ENCODE results near the gene MCRIP2.

MCRIP2 gene

GRCh38 chr16:657487-657886 is 15.9 kb downstream of the MCRIP2 start:
- in situ Hi-C loops (cut with HindIII; ENCODE audit: low sequenced_read_pairs), result no loop called here
- H3K4me3 ChIP-seq (ENCODE audit: low read depth, low read length), result no peak overlapping the region

GRCh38 chr16:658679-659571 is 17.3 kb downstream of the MCRIP2 start:
- DNase-seq (ENCODE audit: low read depth), result no peak
- no peak overlapping the region for H3K4me3 ChIP-seq (ENCODE audit: low read depth, low read length)
- in situ Hi-C loops (cut with HindIII; ENCODE audit: low sequenced_read_pairs), result no loop called here
- TF ChIP-seq, protein P1, sequence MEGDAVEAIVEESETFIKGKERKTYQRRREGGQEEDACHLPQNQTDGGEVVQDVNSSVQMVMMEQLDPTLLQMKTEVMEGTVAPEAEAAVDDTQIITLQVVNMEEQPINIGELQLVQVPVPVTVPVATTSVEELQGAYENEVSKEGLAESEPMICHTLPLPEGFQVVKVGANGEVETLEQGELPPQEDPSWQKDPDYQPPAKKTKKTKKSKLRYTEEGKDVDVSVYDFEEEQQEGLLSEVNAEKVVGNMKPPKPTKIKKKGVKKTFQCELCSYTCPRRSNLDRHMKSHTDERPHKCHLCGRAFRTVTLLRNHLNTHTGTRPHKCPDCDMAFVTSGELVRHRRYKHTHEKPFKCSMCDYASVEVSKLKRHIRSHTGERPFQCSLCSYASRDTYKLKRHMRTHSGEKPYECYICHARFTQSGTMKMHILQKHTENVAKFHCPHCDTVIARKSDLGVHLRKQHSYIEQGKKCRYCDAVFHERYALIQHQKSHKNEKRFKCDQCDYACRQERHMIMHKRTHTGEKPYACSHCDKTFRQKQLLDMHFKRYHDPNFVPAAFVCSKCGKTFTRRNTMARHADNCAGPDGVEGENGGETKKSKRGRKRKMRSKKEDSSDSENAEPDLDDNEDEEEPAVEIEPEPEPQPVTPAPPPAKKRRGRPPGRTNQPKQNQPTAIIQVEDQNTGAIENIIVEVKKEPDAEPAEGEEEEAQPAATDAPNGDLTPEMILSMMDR (IDR thresholded peaks at IDR 0.05; ENCODE audit: low read depth, low read length, missing control alignments), result no peak

More at GRCh38 chr16:657487-657886, 15.9 kb downstream of the MCRIP2 start:
- DNase-seq (ENCODE audit: low read depth), result no peak
- TF ChIP-seq, protein P1 (IDR thresholded peaks at IDR 0.05; ENCODE audit: low read depth, low read length, missing control alignments), result no peak

GRCh38 chr16:659618-660017 is 18.0 kb downstream of the MCRIP2 start:
- in situ Hi-C loops (cut with HindIII; ENCODE audit: low sequenced_read_pairs), result no loop called here

DNA sequence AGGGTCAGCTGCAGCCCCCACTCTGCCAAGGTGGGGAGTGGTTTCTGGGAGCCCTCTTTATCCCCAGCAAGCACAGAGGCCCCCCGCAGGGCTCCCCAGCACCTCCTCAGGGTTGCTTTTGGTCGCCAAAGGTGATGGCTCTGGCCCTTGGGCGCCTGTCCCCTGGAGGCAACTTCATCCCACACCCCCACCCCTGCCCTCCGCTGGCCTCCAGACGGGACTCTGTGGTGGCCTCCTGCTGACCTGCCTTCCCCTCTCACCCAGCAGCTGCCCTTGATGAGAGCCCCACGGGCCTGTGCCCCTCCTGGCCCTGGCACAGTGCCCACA is 18.5 kb downstream of the MCRIP2 start:
- DNase-seq (ENCODE audit: low read depth), result no peak
- no peak overlapping the region for H3K4me3 ChIP-seq (ENCODE audit: low read depth, low read length)
- TF ChIP-seq, protein P1 (IDR thresholded peaks at IDR 0.05; ENCODE audit: low read depth, low read length, missing control alignments), result no peak
- in situ Hi-C loops (cut with HindIII; ENCODE audit: low sequenced_read_pairs), result no loop called here

More at GRCh38 chr16:659618-660017, 18.0 kb downstream of the MCRIP2 start:
- no peak for DNase-seq (ENCODE audit: low read depth)
- H3K4me3 ChIP-seq (ENCODE audit: low read depth, low read length), result no peak overlapping the region
- TF ChIP-seq, protein P1 (IDR thresholded peaks at IDR 0.05; ENCODE audit: low read depth, low read length, missing control alignments), result no peak

DNA sequence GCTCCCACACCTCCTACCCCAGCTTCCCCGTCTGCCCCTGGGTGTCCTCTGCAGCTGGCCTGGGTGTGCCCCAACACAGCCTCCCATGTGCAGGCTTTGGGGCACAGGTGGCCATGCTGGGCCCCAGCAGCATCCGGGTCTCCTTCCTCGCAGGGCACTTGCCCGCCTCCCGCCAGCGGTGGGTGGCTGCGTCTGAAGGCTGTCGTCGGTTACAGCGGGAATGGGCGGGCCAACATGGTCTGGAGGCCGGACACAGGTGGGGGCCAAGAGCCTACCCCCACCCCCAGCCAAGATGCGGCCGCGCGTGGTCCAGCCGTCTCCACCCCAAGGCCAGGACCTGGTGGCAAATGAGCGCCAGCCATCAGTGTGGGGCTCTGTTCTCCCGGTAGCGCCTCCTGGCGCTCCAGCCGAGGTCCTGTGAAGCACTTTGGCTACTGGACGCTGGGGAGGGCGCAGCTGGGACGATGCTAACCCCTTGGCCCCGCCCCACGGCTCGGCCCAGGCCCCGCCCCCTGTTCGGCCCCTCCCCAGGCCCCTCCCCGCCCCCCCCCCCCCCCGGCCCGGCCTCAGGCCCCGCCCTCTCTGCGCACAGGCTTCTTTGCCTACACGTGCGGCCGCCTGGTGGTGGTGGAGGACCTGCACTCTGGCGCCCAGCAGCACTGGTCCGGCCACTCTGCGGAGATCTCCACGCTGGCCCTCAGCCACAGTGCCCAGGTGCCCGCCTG is 19.0 kb downstream of the MCRIP2 start:
- peak; percentile 32 for DNase-seq (ENCODE audit: low read depth)
- in situ Hi-C loops (cut with HindIII; ENCODE audit: low sequenced_read_pairs), result no loop called here
- H3K4me3 ChIP-seq (ENCODE audit: low read depth, low read length), result no peak overlapping the region
- TF ChIP-seq, protein P1 (IDR thresholded peaks at IDR 0.05; ENCODE audit: low read depth, low read length, missing control alignments), result peak; percentile 43

GRCh38 chr16:661184-661821 is 19.7 kb downstream of the MCRIP2 start:
- DNase-seq (ENCODE audit: low read depth), result no peak
- TF ChIP-seq, protein P1 (IDR thresholded peaks at IDR 0.05; ENCODE audit: low read depth, low read length, missing control alignments), result peak; percentile 1

More at GRCh38 chr16:661184-661821, 19.7 kb downstream of the MCRIP2 start:
- in situ Hi-C loops (cut with HindIII; ENCODE audit: low sequenced_read_pairs), result no loop called here
- H3K4me3 ChIP-seq (ENCODE audit: low read depth, low read length), result no peak overlapping the region
